ENCODE measurements around the gene ODC1. TPM values are rescaled to one million over a fixed set of nuclear protein-coding genes. Genes with fewer than 3 reads are reported as not detected.

Gene ODC1
- total RNA-seq, 1 donor from 2014 or later = 37.2 TPM

DNA sequence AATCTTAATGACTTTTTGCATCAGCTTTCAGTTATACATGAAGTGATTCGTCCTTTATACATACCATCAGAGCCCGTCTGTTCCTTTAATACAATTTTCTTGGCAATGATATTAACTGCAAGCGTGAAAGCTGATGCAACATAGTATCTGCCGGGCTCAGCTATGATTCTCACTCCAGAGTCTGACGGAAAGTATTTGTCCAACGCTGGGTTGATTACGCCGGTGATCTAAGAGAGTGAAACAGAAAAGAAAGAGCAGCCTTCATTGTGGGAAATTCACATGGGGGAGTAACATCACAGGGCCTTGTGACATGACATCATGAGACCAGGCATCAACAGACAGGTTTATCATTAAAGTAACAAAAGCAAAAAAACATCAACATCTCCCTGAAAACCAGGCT is 6.2 kb downstream of the ODC1 start:
- intact Hi-C loops (cut with DNase I) = no loop called here
- DNase-seq (ENCODE audit: missing footprints) = no peak
- ATAC-seq = no peak

DNA sequence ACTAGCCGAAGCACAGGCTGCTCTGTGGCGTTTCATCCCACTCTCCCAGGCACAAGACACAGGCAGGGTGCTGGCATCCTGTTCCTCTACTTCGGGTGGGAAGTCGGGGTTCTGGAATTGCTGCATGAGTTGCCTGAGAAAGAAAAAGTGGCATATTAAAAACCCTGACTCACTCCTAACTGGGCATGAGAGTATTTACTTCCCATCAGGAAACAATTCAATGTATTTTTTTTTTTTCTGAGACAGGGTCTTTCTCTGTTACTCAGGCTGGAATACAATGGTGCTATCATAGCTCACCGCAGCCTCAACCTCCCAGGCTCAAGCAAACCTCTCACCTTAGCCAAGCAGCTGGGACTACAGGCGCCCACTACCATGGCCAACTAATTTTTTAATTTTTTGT is 7.4 kb downstream of the ODC1 start:
- DNase-seq (ENCODE audit: missing footprints) (no peak), ATAC-seq (no peak)
- intact Hi-C loops (cut with DNase I) = no loop called here

DNA sequence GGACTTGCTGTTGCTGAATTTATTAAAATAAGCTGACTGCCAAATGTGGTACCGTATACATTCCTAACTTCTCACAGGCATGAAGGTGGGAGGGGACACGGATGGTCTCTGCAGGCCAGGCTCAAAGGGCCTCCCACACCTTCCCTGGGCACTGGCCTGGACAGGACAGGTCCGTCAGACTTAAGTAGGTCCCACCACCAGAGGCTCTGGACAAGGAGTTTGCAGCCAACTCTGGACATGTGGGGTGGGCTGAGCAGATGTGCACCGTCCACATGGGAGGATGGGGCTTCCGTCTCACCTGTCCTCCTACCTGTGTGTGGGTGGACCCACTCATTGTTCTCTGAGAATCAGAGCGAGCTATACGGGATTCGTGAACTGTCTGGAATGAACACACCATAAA is 8.2 kb downstream of the ODC1 start:
- no peak for ATAC-seq
- no peak for DNase-seq (ENCODE audit: missing footprints)
- intact Hi-C loops (cut with DNase I) = loop anchor here (10.0 kb wide), 1 partner anchor 625 kb away; no protein-coding TSS in a partner anchor

DNA sequence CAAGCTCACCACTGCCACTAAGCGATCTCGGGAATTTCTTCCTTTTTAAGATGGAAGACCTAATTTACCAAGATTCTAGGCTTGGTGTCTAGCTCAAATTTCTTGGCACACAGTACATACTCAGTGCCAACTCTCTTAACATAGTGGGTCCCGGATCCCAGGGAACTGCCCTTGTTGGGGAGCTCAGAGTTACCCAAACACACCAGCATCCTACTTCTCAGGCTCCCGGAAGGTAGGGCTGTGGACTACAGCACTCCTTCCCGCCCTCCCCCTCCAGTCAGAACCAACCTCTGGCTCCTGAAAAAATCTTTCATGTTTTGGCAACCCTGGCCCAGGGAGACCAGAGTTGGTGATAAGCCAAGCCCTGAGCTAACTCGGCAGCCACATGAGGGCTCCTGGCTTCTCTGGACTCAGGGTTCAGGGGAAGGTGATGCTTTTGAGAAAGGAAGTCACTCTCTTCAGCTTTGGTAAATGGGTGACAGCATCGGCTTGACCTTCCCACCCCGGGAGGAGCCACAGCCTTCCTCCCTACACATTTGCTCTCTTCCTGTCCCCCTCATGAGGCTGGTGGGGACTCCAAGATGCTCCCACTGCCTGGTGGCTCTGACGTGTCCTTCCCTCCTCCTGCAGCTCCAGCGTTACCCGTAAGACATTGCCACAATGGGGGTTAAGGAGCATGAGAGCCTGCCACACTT is 8.8 kb downstream of the ODC1 start:
- ATAC-seq (no peak), DNase-seq (ENCODE audit: missing footprints) (no peak)
- intact Hi-C loops (cut with DNase I) = loop anchor here (10.0 kb wide), 1 partner anchor 625 kb away; no protein-coding TSS in a partner anchor

GRCh38 chr2:10438688-10439087 is 9.4 kb downstream of the ODC1 start:
- ATAC-seq (no peak), DNase-seq (ENCODE audit: missing footprints) (no peak)
- intact Hi-C loops (cut with DNase I) = loop anchor here (10.0 kb wide), 1 partner anchor 624 kb away; no protein-coding TSS in a partner anchor

DNA sequence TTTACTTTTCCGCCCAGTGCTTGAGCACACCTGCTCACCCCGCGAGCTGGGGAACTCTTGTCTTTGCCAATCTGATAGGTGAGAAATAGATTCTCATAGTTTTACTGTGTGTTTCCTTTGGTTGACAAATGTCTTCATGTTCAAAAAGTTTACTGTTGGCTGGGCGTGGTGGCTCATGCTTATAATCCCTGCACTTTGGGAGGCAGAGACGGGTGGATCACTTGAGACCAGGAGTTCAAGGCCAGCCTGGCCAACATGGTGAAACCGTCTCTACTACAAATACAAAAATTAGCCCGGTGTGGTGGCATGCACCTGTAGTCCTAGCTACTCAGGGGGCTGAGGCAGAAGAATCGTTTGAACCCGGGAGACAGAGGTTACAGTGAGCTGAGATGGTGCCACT is 10.3 kb downstream of the ODC1 start:
- DNase-seq (ENCODE audit: missing footprints) = no peak
- intact Hi-C loops (cut with DNase I) = loop anchor here (10.0 kb wide), 1 partner anchor 623 kb away; no protein-coding TSS in a partner anchor

GRCh38 chr2:10436583-10437110 is 11.5 kb downstream of the ODC1 start:
- ATAC-seq = no peak
- intact Hi-C loops (cut with DNase I) = loop anchor here (10.0 kb wide), 1 partner anchor 622 kb away; no protein-coding TSS in a partner anchor
- DNase-seq (ENCODE audit: missing footprints) = no peak

More for the DNA sequence above, 10.3 kb downstream of the ODC1 start:
- no peak for ATAC-seq

GRCh38 chr2:10435820-10436204 is 12.3 kb downstream of the ODC1 start:
- ATAC-seq = no peak
- intact Hi-C loops (cut with DNase I) = loop anchor here (1.0 to 10.0 kb wide), 3 partner anchors 312 to 621 kb away; no protein-coding TSS in a partner anchor
- DNase-seq (ENCODE audit: missing footprints) = no peak

GRCh38 chr2:10434886-10435819 is 13.0 kb downstream of the ODC1 start:
- intact Hi-C loops (cut with DNase I) = loop anchor here (1.0 to 10.0 kb wide), 3 partner anchors 311 to 620 kb away; no protein-coding TSS in a partner anchor
- DNase-seq (ENCODE audit: missing footprints) (peak; percentile 91), ATAC-seq (peak; percentile 82)

DNA sequence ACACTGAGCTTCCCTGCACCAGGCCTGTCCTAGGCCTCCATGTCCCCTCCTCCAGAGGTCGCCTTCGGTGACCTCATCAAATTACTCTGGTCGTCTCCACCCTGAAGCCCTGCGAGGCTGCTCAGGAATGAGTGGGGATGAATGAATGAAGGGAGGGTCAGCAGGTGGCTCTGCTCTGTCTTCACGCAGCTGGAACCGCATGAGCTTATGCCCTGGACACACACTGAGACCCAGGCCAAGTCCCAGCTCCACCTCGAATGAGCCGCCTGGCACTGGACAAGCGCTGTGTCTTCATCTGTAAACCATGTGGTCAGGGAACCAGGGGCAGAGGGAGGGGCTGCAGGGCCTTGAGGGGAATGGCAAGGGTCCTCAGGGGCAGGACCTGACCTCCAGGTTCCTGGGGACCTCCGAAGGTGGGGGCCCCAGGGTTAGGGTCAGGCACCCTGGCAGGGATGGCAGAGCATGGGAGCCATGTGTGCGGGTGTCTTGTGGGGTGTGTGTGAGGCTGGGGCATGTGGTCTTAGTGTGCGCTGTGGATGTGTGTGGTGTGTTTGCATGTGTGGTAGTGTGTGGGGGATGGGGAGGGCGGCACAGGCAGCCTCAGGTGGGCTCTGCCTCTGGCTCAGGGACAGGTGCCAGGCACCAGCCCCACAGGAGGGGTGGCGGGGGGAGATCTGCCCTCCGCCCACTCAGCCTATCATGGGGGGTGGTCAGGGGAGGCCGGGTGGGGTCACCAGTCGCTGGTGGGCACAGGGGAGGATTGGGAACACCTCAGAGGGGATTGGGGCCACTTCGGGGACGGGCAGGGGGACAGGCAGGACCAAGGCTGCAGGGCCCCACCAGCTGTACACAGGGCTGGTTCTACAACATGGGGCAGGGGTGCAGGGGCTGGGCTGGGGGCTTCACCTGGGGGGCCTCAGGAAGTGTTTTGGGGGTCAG is 13.9 kb downstream of the ODC1 start:
- ATAC-seq (no peak), DNase-seq (ENCODE audit: missing footprints) (no peak)
- intact Hi-C loops (cut with DNase I) = loop anchor here (2.0 to 10.0 kb wide), 2 partner anchors 361 to 619 kb away; no protein-coding TSS in a partner anchor

GRCh38 chr2:10433264-10433946 is 14.7 kb downstream of the ODC1 start:
- ATAC-seq (no peak), DNase-seq (ENCODE audit: missing footprints) (no peak)
- intact Hi-C loops (cut with DNase I) = loop anchor here (10.0 kb wide), 1 partner anchor 619 kb away; no protein-coding TSS in a partner anchor

- DNase-seq (ENCODE audit: missing footprints) = peak; percentile 76
- intact Hi-C loops (cut with DNase I) = loop anchor here (10.0 kb wide), 1 partner anchor 618 kb away; no protein-coding TSS in a partner anchor
- no peak for ATAC-seq
Measured at GRCh38 chr2:10432311-10433181, 15.6 kb downstream of the ODC1 start.

DNA sequence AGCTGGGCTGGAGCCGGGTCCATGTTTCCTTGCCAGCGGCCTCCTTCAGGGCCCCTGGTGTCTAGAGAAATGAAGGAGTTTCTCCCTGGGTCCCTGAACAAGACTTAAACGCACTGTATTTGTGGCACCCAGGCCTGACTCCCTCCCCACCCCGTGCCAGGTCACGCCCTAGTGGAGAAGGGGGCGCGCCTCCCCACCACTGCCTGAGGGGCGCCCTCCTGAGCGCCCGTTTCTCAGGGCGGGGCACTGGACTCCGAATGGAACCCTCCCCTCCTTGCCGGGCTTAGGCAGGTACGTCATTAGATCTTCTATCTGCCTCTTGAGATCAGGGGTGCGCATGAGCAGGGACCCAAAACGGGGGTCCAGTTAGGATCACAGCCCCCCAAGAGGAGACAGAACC is 16.3 kb downstream of the ODC1 start:
- peak; percentile 47 for DNase-seq (ENCODE audit: missing footprints)
- intact Hi-C loops (cut with DNase I) = loop anchor here (10.0 kb wide), 1 partner anchor 617 kb away; no protein-coding TSS in a partner anchor
- ATAC-seq = no peak

- DNase-seq (ENCODE audit: missing footprints) (peak; percentile 2), ATAC-seq (no peak)
- intact Hi-C loops (cut with DNase I) = loop anchor here (10.0 kb wide), 1 partner anchor 616 kb away; no protein-coding TSS in a partner anchor
Measured at GRCh38 chr2:10430886-10431622, 17.1 kb downstream of the ODC1 start.

GRCh38 chr2:10428924-10429323 is 19.2 kb downstream of the ODC1 start:
- no peak for ATAC-seq
- DNase-seq (ENCODE audit: missing footprints) = peak; percentile 17
- intact Hi-C loops (cut with DNase I) = no loop called here

- intact Hi-C loops (cut with DNase I) = no loop called here
- peak; percentile 21 for DNase-seq (ENCODE audit: missing footprints)
- no peak for ATAC-seq
Measured at GRCh38 chr2:10428355-10428754, 19.8 kb downstream of the ODC1 start.
